ENCODE results near the gene GXYLT2. TPM values are rescaled to one million over a fixed set of nuclear protein-coding genes. Genes with fewer than 3 reads are reported as not detected.

GXYLT2 gene
- total RNA-seq, 1 experiment from 2014 or later = 6.1 TPM

DNA sequence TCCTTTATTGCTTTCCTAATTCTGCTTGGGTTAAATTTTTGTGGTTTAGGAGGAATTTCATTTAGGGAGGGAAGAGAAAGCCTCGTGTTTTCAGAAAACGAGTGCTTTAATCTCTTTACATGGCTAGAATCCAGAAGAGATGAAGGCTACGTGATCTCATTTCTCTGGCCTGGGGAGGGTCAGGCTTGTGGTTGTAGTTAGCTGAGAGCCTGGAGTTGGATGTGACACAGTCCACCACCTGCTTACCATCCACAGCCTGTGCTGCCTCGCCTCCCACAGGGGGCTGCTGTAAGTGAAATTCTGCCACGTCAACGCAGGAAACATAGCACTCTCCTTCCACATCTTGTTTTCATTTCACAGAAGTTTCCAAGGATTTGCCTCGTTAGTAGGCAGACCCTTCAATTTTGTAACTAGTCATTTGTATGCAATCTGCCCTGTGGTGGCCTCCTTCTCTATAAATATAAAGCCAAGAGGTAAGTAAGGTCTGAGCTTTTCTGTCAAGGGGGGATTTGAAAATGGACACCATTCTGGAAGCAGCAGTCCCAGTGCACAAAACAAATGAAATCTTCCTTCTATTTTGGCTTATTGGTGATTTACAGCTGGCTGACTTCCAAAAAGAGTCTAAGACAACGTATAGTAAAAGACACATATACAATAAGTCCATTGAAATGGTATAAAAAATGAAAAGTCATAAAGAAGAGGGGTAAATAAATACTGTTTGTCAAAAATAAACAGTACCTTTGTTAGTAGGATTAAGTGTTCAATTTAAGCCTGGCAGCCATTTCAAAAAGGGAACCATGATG is 3.4 kb downstream of the GXYLT2 start:
- Histone ChIP-seq H3K36me3 (ENCODE audit: control insufficient read depth, insufficient read depth, low read length) (no peaks in the 10 kb centered on the region; the same call in 1 of the 2 replicates), H3K9me3 (ENCODE audit: control insufficient read depth, insufficient read depth, low read depth, low read length) (no peaks in the 10 kb centered on the region), H3K4me3 (ENCODE audit: low read depth in 2 of 2, low read length in 2 of 2) (no peak overlapping the region), H3K27ac (ENCODE audit: low read length) (no peak overlapping the region), H3K27me3 (ENCODE audit: control insufficient read depth, insufficient read depth, low read length) (no peaks in the 10 kb centered on the region), H3K4me1 (ENCODE audit: control insufficient read depth, insufficient read depth, low read length) (peaks cover 6% of the 10 kb centered on the region)
- no peak for ATAC-seq
- ChIA-PET POLR2A (no interaction called here), CTCF (no interaction called here)
- in situ Hi-C loops (cut with HindIII; ENCODE audit: low pct_unique_long_range_greater_than_20kb, low sequenced_read_pairs) (no loop called here), intact Hi-C loops (cut with micrococcal nuclease; ENCODE audit: unreplicated experiment) (no loop called here)
- BruUV-seq (replicated peaks) = no TSS peak
- TF ChIP-seq, protein P1, sequence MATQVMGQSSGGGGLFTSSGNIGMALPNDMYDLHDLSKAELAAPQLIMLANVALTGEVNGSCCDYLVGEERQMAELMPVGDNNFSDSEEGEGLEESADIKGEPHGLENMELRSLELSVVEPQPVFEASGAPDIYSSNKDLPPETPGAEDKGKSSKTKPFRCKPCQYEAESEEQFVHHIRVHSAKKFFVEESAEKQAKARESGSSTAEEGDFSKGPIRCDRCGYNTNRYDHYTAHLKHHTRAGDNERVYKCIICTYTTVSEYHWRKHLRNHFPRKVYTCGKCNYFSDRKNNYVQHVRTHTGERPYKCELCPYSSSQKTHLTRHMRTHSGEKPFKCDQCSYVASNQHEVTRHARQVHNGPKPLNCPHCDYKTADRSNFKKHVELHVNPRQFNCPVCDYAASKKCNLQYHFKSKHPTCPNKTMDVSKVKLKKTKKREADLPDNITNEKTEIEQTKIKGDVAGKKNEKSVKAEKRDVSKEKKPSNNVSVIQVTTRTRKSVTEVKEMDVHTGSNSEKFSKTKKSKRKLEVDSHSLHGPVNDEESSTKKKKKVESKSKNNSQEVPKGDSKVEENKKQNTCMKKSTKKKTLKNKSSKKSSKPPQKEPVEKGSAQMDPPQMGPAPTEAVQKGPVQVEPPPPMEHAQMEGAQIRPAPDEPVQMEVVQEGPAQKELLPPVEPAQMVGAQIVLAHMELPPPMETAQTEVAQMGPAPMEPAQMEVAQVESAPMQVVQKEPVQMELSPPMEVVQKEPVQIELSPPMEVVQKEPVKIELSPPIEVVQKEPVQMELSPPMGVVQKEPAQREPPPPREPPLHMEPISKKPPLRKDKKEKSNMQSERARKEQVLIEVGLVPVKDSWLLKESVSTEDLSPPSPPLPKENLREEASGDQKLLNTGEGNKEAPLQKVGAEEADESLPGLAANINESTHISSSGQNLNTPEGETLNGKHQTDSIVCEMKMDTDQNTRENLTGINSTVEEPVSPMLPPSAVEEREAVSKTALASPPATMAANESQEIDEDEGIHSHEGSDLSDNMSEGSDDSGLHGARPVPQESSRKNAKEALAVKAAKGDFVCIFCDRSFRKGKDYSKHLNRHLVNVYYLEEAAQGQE (IDR thresholded peaks at IDR 0.05; ENCODE audit: insufficient read depth in 1 of 2, low read depth in 2 of 2, low read length in 1 of 2) = no peak
- no peak for TF ChIP-seq POLR2AphosphoS5 (IDR thresholded peaks at IDR 0.05; ENCODE audit: low read depth, low read length)
- no peak for DNase-seq (ENCODE audit: low read depth, low spot score)

DNA sequence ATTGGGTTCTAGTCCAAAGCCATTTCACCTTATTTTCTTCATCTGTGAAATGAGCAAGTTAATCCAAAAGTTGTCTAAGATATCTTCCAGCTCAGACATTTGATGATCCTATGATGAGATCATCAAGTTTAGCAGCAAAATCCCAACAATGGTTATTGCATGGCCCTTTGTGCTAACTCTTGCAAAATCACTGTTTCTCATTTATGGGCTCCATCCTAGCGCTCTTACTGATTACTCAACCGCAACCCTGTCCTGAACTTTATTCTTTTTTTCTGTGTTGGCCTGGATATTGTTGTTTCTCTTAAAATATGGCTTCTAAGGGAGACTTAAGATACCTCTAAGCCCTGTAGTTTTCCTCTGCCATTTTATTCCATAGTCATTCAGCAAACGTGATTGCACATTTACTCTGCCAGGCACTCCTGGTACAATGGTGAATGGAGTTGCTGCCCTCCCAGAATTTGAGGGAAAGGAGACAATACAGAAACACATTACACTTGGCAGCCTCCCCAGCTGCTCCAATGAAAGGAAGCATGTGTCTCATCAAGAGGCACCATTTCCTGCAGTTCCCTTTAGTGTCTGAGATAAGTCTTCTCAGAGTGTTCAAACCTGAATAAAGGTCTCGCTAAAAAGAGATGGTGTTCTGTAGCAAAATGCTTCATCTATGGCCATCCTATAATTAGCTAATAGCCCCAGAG is 4.4 kb downstream of the GXYLT2 start:
- no peak for ATAC-seq
- DNase-seq (ENCODE audit: low read depth, low spot score) = no peak
- Histone ChIP-seq H3K4me1 (ENCODE audit: control insufficient read depth, insufficient read depth, low read length) (peaks cover 6% of the 10 kb centered on the region), H3K4me3 (ENCODE audit: low read depth in 2 of 2, low read length in 2 of 2) (no peak overlapping the region), H3K27ac (ENCODE audit: low read length) (no peak overlapping the region), H3K36me3 (ENCODE audit: control insufficient read depth, insufficient read depth, low read length) (no peaks in the 10 kb centered on the region; the same call in 1 of the 2 replicates), H3K9me3 (ENCODE audit: control insufficient read depth, insufficient read depth, low read depth, low read length) (no peaks in the 10 kb centered on the region), H3K27me3 (ENCODE audit: control insufficient read depth, insufficient read depth, low read length) (no peaks in the 10 kb centered on the region)
- ChIA-PET POLR2A (no interaction called here), CTCF (no interaction called here)
- TF ChIP-seq POLR2AphosphoS5 (IDR thresholded peaks at IDR 0.05; ENCODE audit: low read depth, low read length) (no peak), TCF7L2 (IDR thresholded peaks at IDR 0.05; ENCODE audit: low read depth, low read length) (no peak), SIN3A (IDR thresholded peaks at IDR 0.05; ENCODE audit: borderline replicate concordance, insufficient read depth, low read depth, low read length) (no peak)
- TF ChIP-seq, protein P2, sequence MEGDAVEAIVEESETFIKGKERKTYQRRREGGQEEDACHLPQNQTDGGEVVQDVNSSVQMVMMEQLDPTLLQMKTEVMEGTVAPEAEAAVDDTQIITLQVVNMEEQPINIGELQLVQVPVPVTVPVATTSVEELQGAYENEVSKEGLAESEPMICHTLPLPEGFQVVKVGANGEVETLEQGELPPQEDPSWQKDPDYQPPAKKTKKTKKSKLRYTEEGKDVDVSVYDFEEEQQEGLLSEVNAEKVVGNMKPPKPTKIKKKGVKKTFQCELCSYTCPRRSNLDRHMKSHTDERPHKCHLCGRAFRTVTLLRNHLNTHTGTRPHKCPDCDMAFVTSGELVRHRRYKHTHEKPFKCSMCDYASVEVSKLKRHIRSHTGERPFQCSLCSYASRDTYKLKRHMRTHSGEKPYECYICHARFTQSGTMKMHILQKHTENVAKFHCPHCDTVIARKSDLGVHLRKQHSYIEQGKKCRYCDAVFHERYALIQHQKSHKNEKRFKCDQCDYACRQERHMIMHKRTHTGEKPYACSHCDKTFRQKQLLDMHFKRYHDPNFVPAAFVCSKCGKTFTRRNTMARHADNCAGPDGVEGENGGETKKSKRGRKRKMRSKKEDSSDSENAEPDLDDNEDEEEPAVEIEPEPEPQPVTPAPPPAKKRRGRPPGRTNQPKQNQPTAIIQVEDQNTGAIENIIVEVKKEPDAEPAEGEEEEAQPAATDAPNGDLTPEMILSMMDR (IDR thresholded peaks at IDR 0.05) = no peak
- TF ChIP-seq, protein P1 (IDR thresholded peaks at IDR 0.05; ENCODE audit: insufficient read depth in 1 of 2, low read depth in 2 of 2, low read length in 1 of 2) = no peak
- intact Hi-C loops (cut with micrococcal nuclease; ENCODE audit: unreplicated experiment) = no loop called here
- BruUV-seq (replicated peaks) = no TSS peak
- in situ Hi-C loops (cut with HindIII; ENCODE audit: low pct_unique_long_range_greater_than_20kb, low sequenced_read_pairs) = no loop called here
